ENCODE results near the gene BBS9.
"Not testable (repeated sequence)": the region's sequence is repeated elsewhere in the genome, so short reads cannot be mapped to it uniquely, and the experiment has no call there.

Gene BBS9

GRCh38 chr7:33091641-33092191 is 37.6 kb upstream of the BBS9 start:
- no peak overlapping the region for H3K4me3 ChIP-seq (ENCODE audit: control insufficient read depth, low read depth, low read length)
- DNase-seq (ENCODE audit: low read depth): no peak
- no peak for TF ChIP-seq CTCF (conservative IDR thresholded peaks at IDR 0.05; ENCODE audit: control insufficient read depth, insufficient read depth, low read depth, low read length)

- TF ChIP-seq CTCF (conservative IDR thresholded peaks at IDR 0.05; ENCODE audit: control insufficient read depth, insufficient read depth, low read depth, low read length): no peak
Measured at GRCh38 chr7:33093266-33093665, 36.1 kb upstream of the BBS9 start.

GRCh38 chr7:33094745-33095275 is 34.6 kb upstream of the BBS9 start:
- H3K4me3 ChIP-seq (ENCODE audit: control insufficient read depth, low read depth, low read length); DNase-seq (ENCODE audit: low read depth): not testable (repeated sequence)

More at GRCh38 chr7:33093266-33093665, 36.1 kb upstream of the BBS9 start:
- H3K4me3 ChIP-seq (ENCODE audit: control insufficient read depth, low read depth, low read length): no peak overlapping the region
- no peak for DNase-seq (ENCODE audit: low read depth)

GRCh38 chr7:33099154-33099940 is 30.0 kb upstream of the BBS9 start:
- no peak for DNase-seq (ENCODE audit: low read depth)
- no peak overlapping the region for H3K4me3 ChIP-seq (ENCODE audit: control insufficient read depth, low read depth, low read length)
- TF ChIP-seq CTCF (conservative IDR thresholded peaks at IDR 0.05; ENCODE audit: control insufficient read depth, insufficient read depth, low read depth, low read length): no peak

- TF ChIP-seq CTCF (conservative IDR thresholded peaks at IDR 0.05; ENCODE audit: control insufficient read depth, insufficient read depth, low read depth, low read length): no peak
- H3K4me3 ChIP-seq (ENCODE audit: control insufficient read depth, low read depth, low read length): no peak overlapping the region
Measured at GRCh38 chr7:33100770-33101169, 28.6 kb upstream of the BBS9 start.

GRCh38 chr7:33101906-33102305 is 27.5 kb upstream of the BBS9 start:
- TF ChIP-seq CTCF (conservative IDR thresholded peaks at IDR 0.05; ENCODE audit: control insufficient read depth, insufficient read depth, low read depth, low read length): no peak
- no peak for DNase-seq (ENCODE audit: low read depth)
- no peak overlapping the region for H3K4me3 ChIP-seq (ENCODE audit: control insufficient read depth, low read depth, low read length)

More at GRCh38 chr7:33100770-33101169, 28.6 kb upstream of the BBS9 start:
- DNase-seq (ENCODE audit: low read depth): no peak
